PC-3 (cell line): Measurements from ENCODE around the gene TBC1D30.

Experiments
- CTCF ChIP-seq: fragments of 300-600 bp; sonication (generic); conservative IDR thresholded peaks from 2 replicates; pipeline ENCODE4 v1.5.1; 2017; ENCODE audit warnings: antibody characterized with exemption, low read depth, mild to moderate bottlenecking, low read length
- EZH2 ChIP-seq: fragments of 300-600 bp; sonication (generic); IDR thresholded peaks from one replicate; pipeline ENCODE4 v1.6.1; 2017; ENCODE audit warnings: antibody characterized with exemption, mild to moderate bottlenecking, low read length; ENCODE audit not compliant: unreplicated experiment

GRCh38 chr12:64825143-64826021, 935 bp downstream of the TBC1D30 start:
- TF ChIP-seq CTCF (no peak), EZH2 (no peak)
